Measurements from ENCODE around the gene LIMCH1. TPM values are rescaled to one million over a fixed set of nuclear protein-coding genes. Genes with fewer than 3 reads are reported as not detected.

LIMCH1 gene
- total RNA-seq, 1 donor from 2014 or later = 7.1 TPM

- Histone ChIP-seq H3K9ac (ENCODE audit: low read length) (no peak overlapping the region), H3K36me3 (ENCODE audit: insufficient read depth, low read length) (no peaks in the 10 kb centered on the region), H3K4me3 (ENCODE audit: insufficient read depth, low read depth, low read length) (no peak overlapping the region), H3K79me2 (ENCODE audit: insufficient read depth, low read length) (no peaks in the 10 kb centered on the region), H3K4me2 (ENCODE audit: low read length) (no peak overlapping the region), H2AFZ (ENCODE audit: low read depth, low read length) (no peak overlapping the region), H4K20me1 (ENCODE audit: insufficient read depth, low read length) (no peaks in the 10 kb centered on the region), H3K27ac (ENCODE audit: low read depth, low read length) (no peak overlapping the region), H3K9me3 (ENCODE audit: insufficient read depth, low read depth, low read length) (no peaks in the 10 kb centered on the region), H3K4me1 (ENCODE audit: insufficient read depth, low read length) (no peaks in the 10 kb centered on the region), H3K27me3 (ENCODE audit: insufficient read depth, low read length) (peaks cover 7% of the 10 kb centered on the region)
- H3K4me1 Mint-ChIP-seq (ENCODE audit: low read depth, unreplicated experiment) = peaks cover 6% of the 10 kb centered on the region
- no peak for TF ChIP-seq EZH2 (IDR thresholded peaks at IDR 0.05; ENCODE audit: insufficient read depth, low read length)
- TF ChIP-seq, protein P1, sequence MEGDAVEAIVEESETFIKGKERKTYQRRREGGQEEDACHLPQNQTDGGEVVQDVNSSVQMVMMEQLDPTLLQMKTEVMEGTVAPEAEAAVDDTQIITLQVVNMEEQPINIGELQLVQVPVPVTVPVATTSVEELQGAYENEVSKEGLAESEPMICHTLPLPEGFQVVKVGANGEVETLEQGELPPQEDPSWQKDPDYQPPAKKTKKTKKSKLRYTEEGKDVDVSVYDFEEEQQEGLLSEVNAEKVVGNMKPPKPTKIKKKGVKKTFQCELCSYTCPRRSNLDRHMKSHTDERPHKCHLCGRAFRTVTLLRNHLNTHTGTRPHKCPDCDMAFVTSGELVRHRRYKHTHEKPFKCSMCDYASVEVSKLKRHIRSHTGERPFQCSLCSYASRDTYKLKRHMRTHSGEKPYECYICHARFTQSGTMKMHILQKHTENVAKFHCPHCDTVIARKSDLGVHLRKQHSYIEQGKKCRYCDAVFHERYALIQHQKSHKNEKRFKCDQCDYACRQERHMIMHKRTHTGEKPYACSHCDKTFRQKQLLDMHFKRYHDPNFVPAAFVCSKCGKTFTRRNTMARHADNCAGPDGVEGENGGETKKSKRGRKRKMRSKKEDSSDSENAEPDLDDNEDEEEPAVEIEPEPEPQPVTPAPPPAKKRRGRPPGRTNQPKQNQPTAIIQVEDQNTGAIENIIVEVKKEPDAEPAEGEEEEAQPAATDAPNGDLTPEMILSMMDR (IDR thresholded peaks at IDR 0.05; ENCODE audit: insufficient read depth, low read depth, low read length) = no peak
- no peaks in the 10 kb centered on the region for H3K36me3 Mint-ChIP-seq (ENCODE audit: low read depth, unreplicated experiment)
- FAIRE-seq (no peak), DNase-seq (ENCODE audit: low read depth) (no peak)
- H3K4me3 Mint-ChIP-seq (ENCODE audit: unreplicated experiment) = no peak overlapping the region
- no peak overlapping the region for H3K27ac Mint-ChIP-seq (ENCODE audit: unreplicated experiment)
- peaks cover 4% of the 10 kb centered on the region for H3K9me3 Mint-ChIP-seq (ENCODE audit: unreplicated experiment)
- H3K27me3 Mint-ChIP-seq (ENCODE audit: low read depth, unreplicated experiment) = peaks cover 50% of the 10 kb centered on the region
These were observed 23.3 kb downstream of the LIMCH1 start for GRCh38 chr4:41561244-41561643.

GRCh38 chr4:41567186-41567585, 29.2 kb downstream of the LIMCH1 start:
- TF ChIP-seq, protein P1 (IDR thresholded peaks at IDR 0.05; ENCODE audit: insufficient read depth, low read depth, low read length) = no peak
- TF ChIP-seq EZH2 (IDR thresholded peaks at IDR 0.05; ENCODE audit: insufficient read depth, low read length) = no peak
- Histone ChIP-seq H3K4me1 (ENCODE audit: insufficient read depth, low read length) (no peaks in the 10 kb centered on the region), H2AFZ (ENCODE audit: low read depth, low read length) (no peak overlapping the region), H3K9ac (ENCODE audit: low read length) (no peak overlapping the region), H3K4me3 (ENCODE audit: insufficient read depth, low read depth, low read length) (no peak overlapping the region), H3K36me3 (ENCODE audit: insufficient read depth, low read length) (no peaks in the 10 kb centered on the region), H3K27ac (ENCODE audit: low read depth, low read length) (no peak overlapping the region), H3K79me2 (ENCODE audit: insufficient read depth, low read length) (no peaks in the 10 kb centered on the region), H4K20me1 (ENCODE audit: insufficient read depth, low read length) (no peaks in the 10 kb centered on the region), H3K9me3 (ENCODE audit: insufficient read depth, low read depth, low read length) (no peaks in the 10 kb centered on the region), H3K27me3 (ENCODE audit: insufficient read depth, low read length) (peaks cover 2% of the 10 kb centered on the region), H3K4me2 (ENCODE audit: low read length) (no peak overlapping the region)
- Mint-ChIP-seq H3K4me3 (ENCODE audit: unreplicated experiment) (no peak overlapping the region), H3K27me3 (ENCODE audit: low read depth, unreplicated experiment) (peaks cover 23% of the 10 kb centered on the region), H3K9me3 (ENCODE audit: unreplicated experiment) (no peaks in the 10 kb centered on the region), H3K27ac (ENCODE audit: unreplicated experiment) (no peak overlapping the region), H3K4me1 (ENCODE audit: low read depth, unreplicated experiment) (peaks cover 4% of the 10 kb centered on the region), H3K36me3 (ENCODE audit: low read depth, unreplicated experiment) (no peaks in the 10 kb centered on the region)
- DNase-seq (ENCODE audit: low read depth) (no peak), FAIRE-seq (no peak)

DNA sequence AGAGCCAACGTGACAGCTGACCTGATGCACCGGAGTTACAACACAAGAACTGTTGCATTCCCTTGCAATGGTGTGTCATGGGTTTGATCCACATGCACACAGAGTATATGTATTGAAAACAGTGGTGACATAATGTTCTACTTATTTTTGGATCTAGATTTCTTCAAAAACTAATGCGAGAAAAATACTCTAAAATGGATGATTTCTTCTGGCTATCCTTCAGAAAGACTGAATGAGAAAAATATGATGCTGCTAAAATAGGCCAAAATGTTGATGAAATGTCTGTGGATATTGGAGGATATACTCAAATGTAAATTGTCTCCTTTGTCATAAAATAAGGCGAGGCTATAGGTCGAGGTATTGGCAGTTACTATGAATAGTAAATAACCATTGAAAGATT, 30.4 kb downstream of the LIMCH1 start:
- Histone ChIP-seq H3K27ac (ENCODE audit: low read depth, low read length) (no peak overlapping the region), H3K36me3 (ENCODE audit: insufficient read depth, low read length) (no peaks in the 10 kb centered on the region), H3K4me1 (ENCODE audit: insufficient read depth, low read length) (no peaks in the 10 kb centered on the region), H3K9me3 (ENCODE audit: insufficient read depth, low read depth, low read length) (no peaks in the 10 kb centered on the region), H3K79me2 (ENCODE audit: insufficient read depth, low read length) (no peaks in the 10 kb centered on the region), H3K4me2 (ENCODE audit: low read length) (no peak overlapping the region), H2AFZ (ENCODE audit: low read depth, low read length) (no peak overlapping the region), H3K9ac (ENCODE audit: low read length) (no peak overlapping the region), H4K20me1 (ENCODE audit: insufficient read depth, low read length) (no peaks in the 10 kb centered on the region), H3K27me3 (ENCODE audit: insufficient read depth, low read length) (no peaks in the 10 kb centered on the region), H3K4me3 (ENCODE audit: insufficient read depth, low read depth, low read length) (no peak overlapping the region)
- DNase-seq (ENCODE audit: low read depth) (no peak), FAIRE-seq (no peak)
- Mint-ChIP-seq H3K4me1 (ENCODE audit: low read depth, unreplicated experiment) (no peaks in the 10 kb centered on the region), H3K4me3 (ENCODE audit: unreplicated experiment) (no peak overlapping the region), H3K9me3 (ENCODE audit: unreplicated experiment) (no peaks in the 10 kb centered on the region), H3K27ac (ENCODE audit: unreplicated experiment) (no peak overlapping the region), H3K36me3 (ENCODE audit: low read depth, unreplicated experiment) (no peaks in the 10 kb centered on the region), H3K27me3 (ENCODE audit: low read depth, unreplicated experiment) (peaks cover 24% of the 10 kb centered on the region)
- TF ChIP-seq, protein P1 (IDR thresholded peaks at IDR 0.05; ENCODE audit: insufficient read depth, low read depth, low read length) = no peak
- TF ChIP-seq EZH2 (IDR thresholded peaks at IDR 0.05; ENCODE audit: insufficient read depth, low read length) = no peak
